C1 segment of cervical spinal cord (tissue), 14 donors: ENCODE results near the gene SLF2.

Experiments
- DNase-seq, 14 donors: peaks; one replicate each; lab custom pipeline; 2025; lab: John Stamatoyannopoulos, UW

The SLF2 gene

GRCh38 chr10:100901051-100901450 is 11.7 kb upstream of the SLF2 start:
- DNase-seq, result no peak

GRCh38 chr10:100902622-100903021 is 10.1 kb upstream of the SLF2 start:
- no peak for DNase-seq

DNA sequence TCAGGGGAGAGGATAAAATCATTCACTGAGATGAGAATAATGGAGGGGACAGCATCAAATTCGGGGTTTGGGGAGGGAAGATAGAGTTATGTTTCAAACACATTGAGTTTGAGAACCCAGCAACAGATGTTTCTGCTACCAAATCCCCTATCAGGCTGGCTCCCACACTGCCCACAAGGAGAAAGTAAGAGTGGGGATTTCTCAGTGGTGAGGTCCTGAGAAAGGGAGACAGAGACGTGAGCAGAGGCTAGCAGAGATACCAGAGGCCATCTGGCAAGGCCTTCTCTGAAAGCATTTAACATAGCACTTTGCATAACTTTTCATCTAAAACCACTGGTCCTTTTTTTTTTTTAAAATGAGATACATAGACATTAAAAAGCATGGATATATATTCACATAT is 7.8 kb upstream of the SLF2 start:
- DNase-seq, result no peak

DNA sequence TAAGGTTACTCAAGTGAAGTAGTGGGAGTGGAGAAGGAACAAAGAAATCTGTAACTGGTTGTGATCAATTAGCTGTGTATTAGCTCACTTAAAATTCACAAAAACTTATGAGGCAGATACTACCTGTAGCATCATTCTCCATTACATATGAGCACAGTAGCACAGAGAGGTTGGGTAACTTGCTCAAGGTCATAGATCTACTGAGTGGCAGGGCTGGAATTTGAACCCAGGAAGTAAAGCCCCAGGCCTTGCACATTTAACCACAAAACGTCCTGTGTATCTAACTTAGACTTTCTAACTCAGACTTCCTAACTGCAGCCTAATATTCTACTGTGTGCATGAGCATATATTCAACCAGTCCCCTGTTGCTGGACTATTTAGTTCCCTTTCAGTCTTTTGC is 5.6 kb upstream of the SLF2 start:
- DNase-seq, result no peak

- no peak for DNase-seq
Observed at GRCh38 chr10:100907773-100908363, 4.9 kb upstream of the SLF2 start.

DNA sequence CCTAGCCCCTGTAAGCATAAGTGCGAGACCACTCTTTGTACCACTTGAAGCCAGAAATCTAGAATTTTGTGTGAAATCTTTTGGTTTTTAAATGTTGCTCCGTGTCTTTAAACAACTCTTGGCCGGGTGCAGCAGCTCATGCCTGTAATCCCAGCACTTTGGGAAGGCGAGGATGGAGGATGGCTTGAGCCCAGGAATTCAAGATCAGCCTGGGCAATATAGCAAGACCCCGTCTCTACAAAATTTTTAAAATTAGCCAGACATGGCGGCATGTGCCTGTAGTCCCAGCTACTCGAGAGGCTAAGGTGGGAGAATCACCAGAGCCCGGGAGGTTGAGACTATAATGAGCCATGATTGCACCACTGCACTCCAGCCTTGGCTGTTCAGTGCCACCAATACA is 4.4 kb upstream of the SLF2 start:
- DNase-seq, result no peak

- no peak for DNase-seq
Observed at GRCh38 chr10:100909501-100910263, 3.1 kb upstream of the SLF2 start.

DNA sequence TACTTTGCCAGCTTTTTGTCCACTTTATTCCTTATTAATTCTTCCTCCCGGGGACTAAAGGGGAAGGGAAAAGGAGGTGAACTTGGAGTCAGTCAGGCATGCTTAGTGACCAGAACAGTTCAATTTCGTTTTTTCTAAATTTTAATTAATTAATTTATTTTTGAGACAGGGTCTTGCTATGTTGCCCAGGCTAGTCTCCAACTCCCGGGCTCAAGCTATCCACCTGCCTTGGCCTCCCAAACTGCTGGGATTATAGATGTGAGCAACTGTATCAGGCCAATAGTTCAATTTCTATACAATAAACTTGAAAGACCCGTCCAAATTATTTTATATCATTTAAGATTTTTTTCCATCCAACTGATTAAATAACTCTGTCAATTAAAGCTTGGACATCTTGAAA is 1.3 kb upstream of the SLF2 start:
- no peak for DNase-seq

DNA sequence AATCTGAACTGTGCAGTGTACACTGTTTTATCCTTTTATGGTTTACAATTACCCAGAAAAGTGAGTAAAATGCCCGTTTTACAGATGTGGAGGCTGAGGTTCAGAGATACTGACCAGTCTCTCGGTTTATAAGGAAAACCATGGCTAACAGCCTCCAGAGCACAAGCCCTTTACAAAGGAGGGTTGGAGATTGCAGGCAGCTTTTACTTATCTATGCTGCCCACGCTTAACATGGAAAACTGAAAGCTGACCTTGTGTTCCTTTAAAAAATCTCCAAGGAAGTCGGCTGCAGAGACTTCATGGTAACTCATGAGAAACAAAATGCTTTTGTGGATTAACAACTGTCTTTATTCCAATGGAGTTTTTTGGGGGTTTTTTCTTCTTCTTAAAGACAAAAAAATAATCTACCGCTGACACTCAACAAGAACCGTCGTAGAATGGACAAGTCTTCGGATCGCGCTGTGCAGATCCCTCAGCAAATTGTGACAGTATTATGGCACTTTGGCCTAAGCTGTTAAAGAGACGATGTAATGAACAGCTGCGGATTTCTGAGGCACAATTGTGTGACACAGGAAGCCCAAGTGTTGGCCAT is 654 bp upstream of the SLF2 start:
- DNase-seq, result no peak

DNA sequence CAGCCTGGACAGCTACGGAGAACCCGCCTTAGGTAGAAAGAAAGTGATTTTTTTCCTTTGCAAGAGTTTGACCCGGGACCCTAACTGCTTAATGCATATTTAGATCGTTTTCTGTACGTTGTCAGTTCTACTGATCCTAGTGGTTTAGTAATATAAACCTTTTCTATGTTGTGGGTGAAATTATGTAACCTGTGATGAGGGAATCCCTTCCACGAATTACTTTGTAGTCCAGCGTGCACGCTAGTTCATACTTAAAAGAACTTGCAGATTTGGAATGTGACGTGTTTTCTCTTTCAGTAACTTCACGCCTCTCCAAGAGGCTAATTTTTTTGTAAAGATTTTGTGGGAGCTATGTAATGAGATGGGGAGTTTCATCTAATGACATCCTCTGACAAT is 705 bp downstream of the SLF2 start:
- no peak for DNase-seq

DNA sequence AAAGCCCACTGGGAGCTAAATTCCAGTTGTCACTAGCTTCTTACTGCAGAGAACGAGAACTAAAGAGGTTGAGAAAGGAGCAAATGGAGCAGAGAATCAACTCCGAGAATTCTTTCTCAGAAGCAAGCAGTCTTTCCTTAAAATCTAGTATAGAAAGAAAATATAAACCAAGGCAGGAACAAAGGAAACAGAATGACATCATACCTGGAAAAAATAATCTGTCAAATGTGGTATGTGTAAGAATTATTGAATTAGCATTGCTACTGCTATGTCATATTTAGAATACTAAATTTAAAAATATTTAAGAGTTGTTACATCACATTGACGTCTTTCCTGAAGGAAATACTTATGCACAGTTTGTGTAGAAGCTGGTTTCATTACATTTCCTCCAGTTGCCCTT is 4.3 kb downstream of the SLF2 start:
- no peak for DNase-seq

DNA sequence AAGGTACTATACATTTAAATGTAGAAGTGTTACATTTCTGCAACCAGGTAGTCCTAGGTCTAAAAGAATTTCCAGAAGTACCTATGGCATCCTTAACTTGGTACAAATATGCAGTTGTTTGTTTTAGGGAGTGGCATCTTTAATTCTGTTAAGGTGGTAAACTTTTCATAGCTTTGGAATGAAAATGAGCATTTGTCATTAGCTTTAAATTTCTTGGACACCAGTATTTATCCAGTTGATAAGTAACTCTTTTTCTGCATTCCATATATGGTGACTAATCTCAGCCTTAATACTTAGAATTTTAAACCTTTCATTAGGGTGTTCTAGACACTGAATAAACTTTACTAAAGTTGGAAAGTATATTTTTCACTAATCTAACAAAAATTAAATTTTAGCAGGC is 10.8 kb downstream of the SLF2 start:
- no peak for DNase-seq

DNA sequence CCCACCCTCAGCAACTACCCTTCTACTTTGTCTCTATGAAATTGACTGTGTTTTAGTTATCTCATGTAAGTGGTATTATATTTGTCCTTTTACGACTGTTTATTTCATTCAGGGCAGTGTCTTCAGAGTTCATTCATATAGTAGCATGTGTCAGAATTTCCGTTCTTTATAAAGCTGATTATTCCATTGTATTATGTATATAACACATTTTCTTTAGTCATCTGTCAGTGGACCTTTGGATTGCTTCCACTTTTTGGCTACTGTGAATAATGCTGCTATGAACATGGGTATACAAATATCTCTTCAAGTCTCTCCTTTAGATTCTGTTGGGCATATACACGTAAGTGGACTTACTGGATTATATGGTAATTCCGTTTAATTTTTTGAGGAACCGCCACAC is 14.5 kb downstream of the SLF2 start:
- no peak for DNase-seq

- DNase-seq, result no peak
Observed at GRCh38 chr10:100928039-100928438, 15.3 kb downstream of the SLF2 start.

DNA sequence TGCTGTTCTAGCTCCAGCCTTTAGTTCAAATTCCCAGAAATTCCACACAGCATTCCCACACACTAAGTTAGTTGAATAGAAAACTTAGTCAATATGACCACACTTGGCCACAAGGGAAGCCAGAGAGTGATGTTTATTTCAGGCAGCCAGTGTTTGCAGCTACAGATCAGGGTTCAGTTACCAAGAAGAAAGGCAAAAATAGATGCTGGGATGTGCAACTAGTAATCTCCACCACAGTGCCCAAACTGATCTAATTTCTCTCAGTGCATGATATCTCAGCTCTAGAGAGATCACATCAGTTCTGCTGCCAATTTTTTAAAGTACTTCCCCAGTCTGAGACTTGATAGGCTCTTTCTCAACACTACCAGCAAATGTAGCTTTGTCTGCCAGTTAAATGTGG is 17.6 kb downstream of the SLF2 start:
- peak in 1 of 14 donors; percentile 24 for DNase-seq

GRCh38 chr10:100934084-100934659 is 21.4 kb downstream of the SLF2 start:
- DNase-seq, result no peak

- DNase-seq, result no peak
Observed at GRCh38 chr10:100939763-100940344, 27.1 kb downstream of the SLF2 start.

- no peak for DNase-seq
Observed at GRCh38 chr10:100942229-100942628, 29.5 kb downstream of the SLF2 start.

GRCh38 chr10:100943508-100943907 is 30.7 kb downstream of the SLF2 start:
- DNase-seq, result no peak

GRCh38 chr10:100945754-100946153 is 33.0 kb downstream of the SLF2 start:
- no peak for DNase-seq

GRCh38 chr10:100948916-100949315 is 36.2 kb downstream of the SLF2 start:
- no peak for DNase-seq

GRCh38 chr10:100960251-100960650 is 47.5 kb downstream of the SLF2 start:
- no peak for DNase-seq
